RWPE2 (cell line): ENCODE measurements around the gene GPHA2.

ENCODE experiments used
- ATAC-seq: fragments of 200-7000 bp; cut with Tn5 transposase; 3 replicates; pipeline ENCODE4 v1.9.1; 2021; ENCODE audit warnings: low read depth
- DNase-seq: peaks from one replicate; pipeline ENCODE4 v3.0.0-alpha.2; 2020; ENCODE audit warnings: low spot score
- H3K27ac ChIP-seq: fragments of 450-650 bp; 2 replicates; pipeline ENCODE4 v1.5.1; 2017; ENCODE audit warnings: mild to moderate bottlenecking; ENCODE audit not compliant: poor library complexity, severe bottlenecking
- H3K27me3 ChIP-seq: fragments of 250-450 bp; sonication (Bioruptor Pico); 2 replicates; pipeline ENCODE4 v1.5.1; 2021; ENCODE audit warnings: mild to moderate bottlenecking, moderate library complexity; ENCODE audit not compliant: insufficient read depth, poor library complexity, severe bottlenecking
- H3K36me3 ChIP-seq: fragments of 250-450 bp; sonication (Bioruptor Pico); 2 replicates; pipeline ENCODE4 v1.5.1; 2020; ENCODE audit warnings: low read depth, mild to moderate bottlenecking, moderate library complexity
- H3K4me1 ChIP-seq: fragments of 250-450 bp; sonication (Bioruptor Pico); 2 replicates; pipeline ENCODE4 v1.5.1; 2021; ENCODE audit warnings: mild to moderate bottlenecking, moderate library complexity; ENCODE audit not compliant: insufficient read depth, poor library complexity, severe bottlenecking
- H3K4me3 ChIP-seq: fragments of 250-450 bp; sonication (Bioruptor Pico); 2 replicates; pipeline ENCODE4 v1.5.1; 2021; ENCODE audit warnings: mild to moderate bottlenecking, moderate library complexity; ENCODE audit not compliant: severe bottlenecking
- H3K9me3 ChIP-seq: fragments of 250-450 bp; sonication (Bioruptor Pico); 2 replicates; pipeline ENCODE4 v1.5.1; 2021; ENCODE audit warnings: mild to moderate bottlenecking, moderate library complexity; ENCODE audit not compliant: severe bottlenecking
- TF ChIP-seq, protein P1 (sequence below): fragments of 450-650 bp; IDR thresholded peaks from one replicate; pipeline ENCODE4 v1.5.1; 2017; ENCODE audit warnings: mild to moderate bottlenecking, moderate library complexity; ENCODE audit not compliant: poor library complexity, severe bottlenecking

The GPHA2 gene

DNA sequence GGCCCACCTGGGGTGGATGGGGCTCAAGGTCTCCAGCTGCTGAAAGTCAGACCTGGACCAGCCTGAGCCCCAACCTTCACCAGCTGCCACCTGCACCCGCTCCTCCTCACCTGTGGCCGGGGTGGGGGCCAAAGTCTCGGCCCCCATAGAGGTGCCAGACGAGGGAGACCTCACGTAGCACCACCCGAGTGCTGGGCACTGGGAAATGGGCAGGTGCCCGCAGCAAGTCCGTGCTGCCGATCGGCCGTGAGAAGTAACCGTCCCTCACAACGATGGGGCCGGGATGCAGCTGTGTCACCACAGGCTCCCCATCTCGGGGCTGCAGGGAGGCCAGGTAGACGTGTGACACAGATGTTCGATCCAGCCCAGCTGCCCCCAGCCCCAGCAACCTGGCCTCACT, 34.9 kb downstream of the GPHA2 start:
- Histone ChIP-seq H3K9me3 (no peaks in the 10 kb centered on the region), H3K36me3 (peaks cover 34% of the 10 kb centered on the region), H3K4me3 (no peak overlapping the region), H3K4me1 (no peaks in the 10 kb centered on the region), H3K27ac (no peak overlapping the region), H3K27me3 (no peaks in the 10 kb centered on the region)
- DNase-seq (no peak), ATAC-seq (no peak)
- TF ChIP-seq, protein P1, sequence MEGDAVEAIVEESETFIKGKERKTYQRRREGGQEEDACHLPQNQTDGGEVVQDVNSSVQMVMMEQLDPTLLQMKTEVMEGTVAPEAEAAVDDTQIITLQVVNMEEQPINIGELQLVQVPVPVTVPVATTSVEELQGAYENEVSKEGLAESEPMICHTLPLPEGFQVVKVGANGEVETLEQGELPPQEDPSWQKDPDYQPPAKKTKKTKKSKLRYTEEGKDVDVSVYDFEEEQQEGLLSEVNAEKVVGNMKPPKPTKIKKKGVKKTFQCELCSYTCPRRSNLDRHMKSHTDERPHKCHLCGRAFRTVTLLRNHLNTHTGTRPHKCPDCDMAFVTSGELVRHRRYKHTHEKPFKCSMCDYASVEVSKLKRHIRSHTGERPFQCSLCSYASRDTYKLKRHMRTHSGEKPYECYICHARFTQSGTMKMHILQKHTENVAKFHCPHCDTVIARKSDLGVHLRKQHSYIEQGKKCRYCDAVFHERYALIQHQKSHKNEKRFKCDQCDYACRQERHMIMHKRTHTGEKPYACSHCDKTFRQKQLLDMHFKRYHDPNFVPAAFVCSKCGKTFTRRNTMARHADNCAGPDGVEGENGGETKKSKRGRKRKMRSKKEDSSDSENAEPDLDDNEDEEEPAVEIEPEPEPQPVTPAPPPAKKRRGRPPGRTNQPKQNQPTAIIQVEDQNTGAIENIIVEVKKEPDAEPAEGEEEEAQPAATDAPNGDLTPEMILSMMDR = no peak

DNA sequence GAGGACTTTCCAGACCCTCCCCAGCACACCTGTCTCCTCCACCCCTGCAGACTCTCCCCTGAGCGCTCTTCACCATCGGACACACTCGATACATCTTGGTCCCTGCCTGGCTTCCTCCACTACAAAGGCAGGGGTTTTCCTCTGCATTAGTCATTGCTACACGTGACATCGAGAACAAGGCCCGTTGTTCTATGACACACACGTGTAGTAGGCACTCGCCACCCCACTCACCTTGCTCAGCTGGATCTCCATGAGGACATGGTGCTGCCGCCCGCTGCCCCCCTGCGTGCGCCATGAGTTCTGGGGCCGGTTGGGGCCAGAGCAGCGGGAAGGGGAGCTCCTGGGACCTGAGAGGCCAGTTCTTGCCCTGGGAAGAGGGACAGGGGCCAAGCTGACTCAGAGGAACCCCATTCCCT, 35.4 kb downstream of the GPHA2 start:
- DNase-seq (no peak), ATAC-seq (peak; percentile 48; the same call in 2 of the 3 replicates)
- no peak overlapping the region for H3K27ac ChIP-seq
- TF ChIP-seq, protein P1 = no peak
- H3K4me1 ChIP-seq = no peaks in the 10 kb centered on the region
- peaks cover 29% of the 10 kb centered on the region for H3K36me3 ChIP-seq
- H3K27me3 ChIP-seq = no peaks in the 10 kb centered on the region
- no peaks in the 10 kb centered on the region for H3K9me3 ChIP-seq
- H3K4me3 ChIP-seq = no peak overlapping the region

DNA sequence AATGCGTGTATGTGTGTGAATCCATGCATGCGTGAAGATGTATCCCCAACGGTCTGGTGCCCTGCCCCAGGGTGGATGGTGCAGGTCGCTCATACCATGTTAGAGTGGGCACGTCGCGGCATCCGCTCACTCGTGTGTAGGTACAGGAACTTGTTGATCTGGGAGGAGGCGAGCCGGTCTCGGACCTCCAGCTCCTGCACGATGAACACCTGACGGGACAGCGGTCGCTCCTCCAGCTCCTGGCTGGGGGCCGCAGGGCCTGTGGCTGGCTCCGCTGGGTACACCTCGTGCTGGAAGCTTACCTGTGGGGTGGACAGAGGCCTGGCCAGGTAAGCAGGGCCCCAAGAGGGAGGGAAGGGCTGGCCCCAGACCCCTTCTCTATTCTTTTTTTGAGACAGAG, 37.2 kb downstream of the GPHA2 start:
- H3K36me3 ChIP-seq = peaks cover 24% of the 10 kb centered on the region
- ATAC-seq = no peak

GRCh38 chr11:64898076-64898445, 37.6 kb downstream of the GPHA2 start:
- Histone ChIP-seq H3K9me3 (no peaks in the 10 kb centered on the region), H3K27me3 (no peaks in the 10 kb centered on the region), H3K4me1 (no peaks in the 10 kb centered on the region), H3K36me3 (peaks cover 19% of the 10 kb centered on the region), H3K4me3 (no peak overlapping the region), H3K27ac (no peak overlapping the region)
- TF ChIP-seq, protein P1 = no peak
- DNase-seq (no peak), ATAC-seq (no peak)

More for the DNA sequence above, 37.2 kb downstream of the GPHA2 start:
- no peak for DNase-seq
- TF ChIP-seq, protein P1 = no peak
- H3K4me3 ChIP-seq = no peak overlapping the region
- H3K9me3 ChIP-seq = no peaks in the 10 kb centered on the region
- H3K27me3 ChIP-seq = no peaks in the 10 kb centered on the region
- no peaks in the 10 kb centered on the region for H3K4me1 ChIP-seq
- no peak overlapping the region for H3K27ac ChIP-seq

DNA sequence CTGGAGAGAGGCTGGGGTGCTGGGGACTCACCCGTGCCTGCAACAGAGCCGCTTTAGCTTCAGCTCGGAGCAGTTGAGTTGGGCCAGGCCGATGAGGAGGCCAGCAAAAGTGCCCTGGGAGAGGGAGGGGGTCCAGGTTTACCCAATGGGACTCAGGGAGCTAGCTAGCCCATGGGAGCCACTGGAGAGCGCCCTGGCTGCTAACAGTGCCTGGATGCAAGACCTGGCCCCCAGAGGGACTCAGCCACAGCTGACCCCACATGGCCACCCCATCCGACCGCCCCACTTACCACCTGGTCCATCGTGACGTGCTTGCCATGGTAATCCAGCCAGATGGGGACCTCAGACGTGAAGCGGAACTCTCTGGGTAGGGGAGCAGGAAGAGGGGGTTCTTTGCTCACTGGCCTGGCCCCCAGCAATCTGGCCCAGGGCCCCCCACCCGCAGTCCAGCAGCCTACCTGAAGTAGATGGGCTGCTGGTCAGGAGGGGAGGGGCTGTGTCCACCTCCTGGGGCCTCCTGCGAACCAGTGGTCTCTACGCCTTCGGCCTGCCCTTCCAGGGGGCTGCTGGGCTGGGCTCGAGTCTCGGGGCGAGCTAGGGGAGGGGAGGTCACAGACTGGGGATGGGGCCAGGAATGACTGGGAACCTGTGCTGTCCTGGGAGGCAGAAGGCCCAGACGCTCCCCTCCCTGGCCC, 38.2 kb downstream of the GPHA2 start:
- H3K27ac ChIP-seq = no peak overlapping the region
- TF ChIP-seq, protein P1 = no peak
- H3K4me3 ChIP-seq = no peak overlapping the region
- ATAC-seq (no peak), DNase-seq (peak; percentile 62)
- no peaks in the 10 kb centered on the region for H3K9me3 ChIP-seq
- H3K36me3 ChIP-seq = peaks cover 17% of the 10 kb centered on the region; the same call in 1 of the 2 replicates
- no peaks in the 10 kb centered on the region for H3K27me3 ChIP-seq
- H3K4me1 ChIP-seq = no peaks in the 10 kb centered on the region
